HuH-7 (cell line): ENCODE results near the gene SACM1L.
"Not testable (repeated sequence)": the region's sequence is repeated elsewhere in the genome, so short reads cannot be mapped to it uniquely, and the experiment has no call there.

Source experiments
- DNase-seq: peaks from one replicate; pipeline ENCODE4 v3.0.0; 2011; ENCODE audit warnings: low spot score

SACM1L gene

GRCh38 chr3:45742461-45743089 is 53.4 kb downstream of the SACM1L start:
- no peak for DNase-seq

- DNase-seq = no peak
Observed at GRCh38 chr3:45746165-45746776, 57.1 kb downstream of the SACM1L start.

GRCh38 chr3:45746777-45747622 is 57.8 kb downstream of the SACM1L start:
- DNase-seq = no peak

- no peak for DNase-seq
Observed at GRCh38 chr3:45748068-45748467, 58.9 kb downstream of the SACM1L start.

- not testable (repeated sequence) for DNase-seq
Observed at GRCh38 chr3:45749036-45749600, 59.9 kb downstream of the SACM1L start.

- no peak for DNase-seq
Observed at GRCh38 chr3:45749880-45750279, 60.7 kb downstream of the SACM1L start.

GRCh38 chr3:45751537-45752242 is 62.5 kb downstream of the SACM1L start:
- no peak for DNase-seq

- no peak for DNase-seq
Observed at GRCh38 chr3:45753095-45753494, 63.9 kb downstream of the SACM1L start.

GRCh38 chr3:45754461-45754860 is 65.3 kb downstream of the SACM1L start:
- DNase-seq = no peak

- no peak for DNase-seq
Observed at GRCh38 chr3:45756055-45756454, 66.9 kb downstream of the SACM1L start.

- not testable (repeated sequence) for DNase-seq
Observed at GRCh38 chr3:45757141-45757540, 67.9 kb downstream of the SACM1L start.

- DNase-seq = no peak
Observed at GRCh38 chr3:45758871-45759270, 69.7 kb downstream of the SACM1L start.

GRCh38 chr3:45759851-45760250 is 70.7 kb downstream of the SACM1L start:
- DNase-seq = no peak

- peak; percentile 91 for DNase-seq
Observed at GRCh38 chr3:45760878-45761711, 71.9 kb downstream of the SACM1L start.

- DNase-seq = no peak
Observed at GRCh38 chr3:45761831-45762230, 72.6 kb downstream of the SACM1L start.

- no peak for DNase-seq
Observed at GRCh38 chr3:45762647-45763302, 73.6 kb downstream of the SACM1L start.

- no peak for DNase-seq
Observed at GRCh38 chr3:45763303-45763675, 74.1 kb downstream of the SACM1L start.

GRCh38 chr3:45765266-45765851 is 76.2 kb downstream of the SACM1L start:
- DNase-seq = no peak

- no peak for DNase-seq
Observed at GRCh38 chr3:45765958-45766357, 76.8 kb downstream of the SACM1L start.

GRCh38 chr3:45771166-45771775 is 82.1 kb downstream of the SACM1L start:
- no peak for DNase-seq
